H7 (cell line): ENCODE results near the gene TEX53. TPM values are rescaled to one million over a fixed set of nuclear protein-coding genes. Genes with fewer than 3 reads are reported as not detected.

Experiments
- DNase-seq: peaks from one replicate; pipeline ENCODE4 v3.0.0; 2012
- H3K27me3 ChIP-seq: 2 replicates; pipeline ENCODE4 v1.6.0; 2011; ENCODE audit warnings: mild to moderate bottlenecking, low read length; ENCODE audit not compliant: control insufficient read depth, insufficient read depth
- H3K36me3 ChIP-seq: replicated peaks from 2 replicates; pipeline ENCODE4 v1.5.1; 2011; ENCODE audit warnings: low read length; ENCODE audit not compliant: control insufficient read depth, insufficient read depth
- H3K4me3 ChIP-seq: 2 replicates; pipeline ENCODE4 v1.5.1; 2011; ENCODE audit warnings: low read depth, mild to moderate bottlenecking, control low read depth, low read length, moderate library complexity; ENCODE audit not compliant: insufficient read depth
- total RNA-seq: library from RNA; depleted of rRNA; stranded (reverse); fragments of >200 nt; shearing (Covaris generic); gene quantifications from 2 replicates; pipeline ENCODE4 v1.2.3, GENCODE V29; 2014; rRNA removed

TEX53 gene
- total RNA-seq, 1 experiment from 2014 or later: not detected

DNA sequence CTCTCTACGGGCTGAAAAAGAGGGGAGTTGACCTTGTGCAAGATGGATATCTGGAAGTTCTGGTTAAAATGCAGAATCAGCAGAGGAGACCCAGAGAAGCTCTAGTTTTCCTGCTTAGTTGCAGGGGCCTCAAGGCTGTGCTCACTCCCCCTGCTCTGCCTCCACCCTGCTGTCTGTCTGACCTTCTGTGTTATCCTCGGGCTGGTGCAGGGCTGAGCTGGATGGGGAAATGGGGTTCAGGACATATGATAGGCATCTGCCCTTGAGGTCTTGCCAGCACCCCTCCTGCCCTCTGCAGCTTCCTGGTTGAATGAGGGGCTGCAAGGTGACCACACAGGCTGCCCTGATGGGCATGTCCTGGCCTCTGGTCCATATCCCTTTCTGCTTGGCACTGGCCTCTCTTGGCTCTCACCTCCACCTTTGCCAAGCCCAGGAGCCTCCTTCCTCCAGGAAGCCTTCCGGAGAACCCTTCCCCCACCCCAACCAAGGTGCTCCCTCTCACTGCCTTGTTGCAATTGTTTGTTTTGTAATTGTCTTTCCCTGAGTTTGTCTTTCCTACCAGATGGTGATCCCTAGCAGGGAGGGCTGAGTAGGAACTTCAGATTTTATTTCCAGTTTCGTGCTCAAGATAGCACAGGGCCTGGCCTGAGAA lies 45.2 kb downstream of the TEX53 start:
- Histone ChIP-seq H3K4me3 (peak overlapping the region; percentile 55), H3K36me3 (no peaks in the 10 kb centered on the region)
- peak; percentile 40 for DNase-seq

DNA sequence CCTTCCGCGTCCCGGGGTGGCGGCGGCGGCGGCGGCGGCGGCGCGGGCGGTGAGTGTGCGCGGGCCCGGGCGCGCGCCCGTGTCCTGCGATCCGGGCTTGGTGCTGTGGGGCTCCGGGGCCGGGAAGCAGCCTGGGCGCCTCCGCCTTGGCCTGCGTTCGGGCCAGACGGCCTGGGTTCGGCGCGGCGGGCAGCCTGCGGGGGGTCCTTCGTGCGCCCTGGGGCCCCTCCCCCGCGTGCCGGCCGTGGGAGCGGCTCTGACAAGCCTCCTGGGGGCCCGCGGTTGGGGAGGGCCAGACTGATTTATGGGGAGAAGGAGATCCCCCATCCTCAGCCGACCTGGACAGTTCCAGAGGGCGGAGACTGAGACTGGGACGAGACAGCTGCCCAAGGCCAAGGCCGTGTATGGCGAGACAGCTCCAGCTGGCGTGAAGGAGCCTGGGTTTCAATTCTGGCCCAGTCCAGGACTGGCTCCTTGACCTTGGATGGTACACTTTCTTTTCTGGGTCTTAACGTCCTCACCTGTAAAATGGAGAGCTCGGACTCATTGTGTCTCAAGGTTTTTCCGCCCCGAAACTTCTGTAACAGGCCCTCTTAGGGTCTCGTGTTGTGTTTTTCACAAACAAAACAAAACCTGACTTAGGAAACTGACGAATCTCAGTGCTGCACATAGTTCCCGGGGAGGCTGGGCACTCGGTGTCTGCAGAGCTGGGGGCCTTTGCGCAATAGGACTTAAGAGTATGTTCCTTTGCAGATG lies 45.9 kb downstream of the TEX53 start:
- H3K4me3 ChIP-seq: peak overlapping the region; percentile 55
- DNase-seq: peak; percentile 88
- peaks cover 4% of the 10 kb centered on the region; the same call in 1 of the 2 replicates for H3K27me3 ChIP-seq

More for the DNA sequence above, 45.2 kb downstream of the TEX53 start:
- peaks cover 4% of the 10 kb centered on the region; the same call in 1 of the 2 replicates for H3K27me3 ChIP-seq

DNA sequence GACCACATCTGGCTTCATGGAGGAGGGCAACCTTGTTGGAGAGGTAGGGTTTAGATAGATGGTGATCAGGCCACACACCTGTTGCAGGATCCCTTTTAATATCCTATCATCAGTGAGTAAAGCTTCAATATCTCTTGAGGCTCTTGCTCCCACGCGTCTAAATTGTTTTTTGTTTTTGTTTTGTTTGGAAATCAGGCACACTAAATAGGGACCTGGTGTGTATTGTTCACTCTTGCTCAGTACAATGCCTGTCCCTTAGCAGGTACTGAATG lies 49.1 kb downstream of the TEX53 start:
- H3K36me3 ChIP-seq: no peaks in the 10 kb centered on the region
- no peak overlapping the region for H3K4me3 ChIP-seq
- no peak for DNase-seq
- peaks cover 4% of the 10 kb centered on the region; the same call in 1 of the 2 replicates for H3K27me3 ChIP-seq

More for the DNA sequence above, 45.9 kb downstream of the TEX53 start:
- no peaks in the 10 kb centered on the region for H3K36me3 ChIP-seq

DNA sequence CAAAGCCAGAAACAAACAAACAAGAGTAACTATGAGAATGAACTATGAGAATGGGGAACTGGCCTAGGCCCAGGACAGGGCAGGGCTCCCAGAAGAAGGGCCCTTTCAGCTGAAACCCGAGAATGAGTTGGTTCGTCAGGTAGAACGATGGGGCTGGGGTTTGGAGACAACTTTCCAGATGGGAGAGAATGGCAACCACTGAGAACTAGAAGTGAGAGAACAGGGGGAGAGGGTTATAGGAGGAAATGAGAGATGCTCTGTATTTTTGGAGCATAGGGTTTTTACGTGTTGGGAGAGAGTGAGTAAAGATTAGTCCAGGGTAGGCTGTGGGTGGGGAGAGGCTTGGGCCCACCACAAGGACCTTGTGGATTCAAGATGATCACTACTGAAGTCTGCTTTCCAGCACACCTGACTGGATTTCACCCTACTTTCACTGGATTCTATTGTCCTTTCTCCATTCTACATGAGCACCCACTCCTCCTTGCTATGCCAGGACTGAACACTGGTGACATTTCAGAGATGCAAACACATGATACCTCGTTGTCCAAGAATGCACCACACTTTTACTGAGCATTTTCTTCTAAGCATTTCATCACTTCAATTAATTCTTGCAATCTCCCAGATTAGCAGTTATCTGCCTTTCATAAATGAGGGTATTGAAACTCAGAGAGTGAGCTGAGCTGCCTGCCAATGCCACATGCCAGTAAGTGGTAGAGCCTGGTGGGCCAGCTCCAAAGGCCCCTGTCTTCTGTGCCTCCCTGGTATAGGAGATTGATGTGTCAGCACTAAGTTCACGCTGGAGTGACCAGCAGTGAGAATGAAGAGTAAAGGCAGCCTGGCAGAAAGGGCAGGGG lies 49.7 kb downstream of the TEX53 start:
- no peak for DNase-seq
- H3K36me3 ChIP-seq: no peaks in the 10 kb centered on the region
- no peak overlapping the region for H3K4me3 ChIP-seq
- H3K27me3 ChIP-seq: peaks cover 4% of the 10 kb centered on the region; the same call in 1 of the 2 replicates

DNA sequence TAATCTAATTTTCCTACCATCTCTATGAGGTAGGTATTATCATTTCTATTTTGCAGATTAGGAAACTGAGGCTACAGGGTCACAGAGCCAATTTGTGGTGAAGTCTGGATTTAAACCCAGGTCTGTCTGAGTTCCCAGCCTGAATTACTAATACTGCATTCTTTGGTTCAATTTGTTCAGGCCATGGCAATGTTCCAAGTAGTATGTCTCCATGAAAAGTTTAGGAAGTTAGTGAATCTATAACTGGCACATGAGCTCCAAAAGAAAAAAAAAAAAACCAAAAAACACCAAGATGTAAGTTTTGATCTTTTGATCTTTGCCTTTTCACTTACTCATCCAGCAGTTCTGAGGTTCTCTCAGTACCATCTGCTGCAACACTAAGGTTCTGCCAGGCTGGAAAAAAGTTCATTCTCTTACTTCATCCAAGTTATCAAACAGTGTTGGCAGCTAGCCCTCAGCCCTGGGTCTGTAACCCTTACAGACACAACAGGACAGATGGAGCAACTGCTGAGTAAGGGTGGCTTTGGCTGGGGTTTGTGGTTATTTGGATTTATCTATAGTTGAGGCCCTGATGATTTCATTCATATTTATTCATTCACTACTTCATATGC lies 50.9 kb downstream of the TEX53 start:
- no peaks in the 10 kb centered on the region for H3K36me3 ChIP-seq
- DNase-seq: no peak
- no peak overlapping the region for H3K4me3 ChIP-seq
- H3K27me3 ChIP-seq: peaks cover 4% of the 10 kb centered on the region; the same call in 1 of the 2 replicates

Other genes with a start within 250 kb of the TEX53 start
- gene WHRN, start 152.3 kb downstream of the TEX53 start, total RNA-seq: 4.4 and 10.6 TPM in 2 replicates
- gene ATP6V1G1, start 70.0 kb downstream of the TEX53 start, total RNA-seq: 152 and 158 TPM in 2 replicates
- 7.2 and 9.0 TPM in 2 replicates for gene TMEM268, start 46.5 kb downstream of the TEX53 start, total RNA-seq
- not detected in 2 replicates for gene TEX48, start 24.4 kb upstream of the TEX53 start, total RNA-seq
- not detected in 2 replicates for gene TNFSF15, start 148.2 kb upstream of the TEX53 start, total RNA-seq